ENCODE results near the gene XRCC6.
A peak's percentile ranks its signal among the peaks of the same experiment; 100 is the strongest.

The XRCC6 gene

DNA sequence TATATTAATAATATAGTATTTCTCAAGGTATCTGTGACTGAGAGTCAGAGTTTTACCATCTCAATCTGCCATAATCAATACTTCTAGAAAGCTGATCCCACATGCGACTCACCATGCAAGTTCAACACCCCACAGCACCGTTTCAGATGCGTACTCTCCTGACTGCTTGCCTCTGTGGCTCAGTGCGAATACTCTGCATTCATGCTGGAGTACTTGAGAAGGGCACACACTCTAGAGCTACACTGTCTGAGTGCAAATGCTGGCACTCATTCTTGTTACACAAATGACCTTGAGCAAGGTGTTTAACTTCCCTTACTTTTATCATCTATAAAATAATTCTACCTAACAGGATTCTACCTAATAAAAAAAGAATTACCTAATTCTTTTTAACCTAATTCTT lies 55.0 kb downstream of the XRCC6 start:
- TF ChIP-seq, protein P1, sequence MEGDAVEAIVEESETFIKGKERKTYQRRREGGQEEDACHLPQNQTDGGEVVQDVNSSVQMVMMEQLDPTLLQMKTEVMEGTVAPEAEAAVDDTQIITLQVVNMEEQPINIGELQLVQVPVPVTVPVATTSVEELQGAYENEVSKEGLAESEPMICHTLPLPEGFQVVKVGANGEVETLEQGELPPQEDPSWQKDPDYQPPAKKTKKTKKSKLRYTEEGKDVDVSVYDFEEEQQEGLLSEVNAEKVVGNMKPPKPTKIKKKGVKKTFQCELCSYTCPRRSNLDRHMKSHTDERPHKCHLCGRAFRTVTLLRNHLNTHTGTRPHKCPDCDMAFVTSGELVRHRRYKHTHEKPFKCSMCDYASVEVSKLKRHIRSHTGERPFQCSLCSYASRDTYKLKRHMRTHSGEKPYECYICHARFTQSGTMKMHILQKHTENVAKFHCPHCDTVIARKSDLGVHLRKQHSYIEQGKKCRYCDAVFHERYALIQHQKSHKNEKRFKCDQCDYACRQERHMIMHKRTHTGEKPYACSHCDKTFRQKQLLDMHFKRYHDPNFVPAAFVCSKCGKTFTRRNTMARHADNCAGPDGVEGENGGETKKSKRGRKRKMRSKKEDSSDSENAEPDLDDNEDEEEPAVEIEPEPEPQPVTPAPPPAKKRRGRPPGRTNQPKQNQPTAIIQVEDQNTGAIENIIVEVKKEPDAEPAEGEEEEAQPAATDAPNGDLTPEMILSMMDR (IDR thresholded peaks at IDR 0.05; ENCODE audit: insufficient read depth, low read length, poor library complexity, severe bottlenecking) = no peak
- Histone ChIP-seq H3K27me3 (replicated peaks; ENCODE audit: control insufficient read depth, insufficient read depth, low read length) (no peaks in the 10 kb centered on the region), H3K4me3 (replicated peaks; ENCODE audit: low read depth, low read length) (no peak overlapping the region), H3K36me3 (ENCODE audit: control insufficient read depth, insufficient read depth, low read length) (peaks cover 24% of the 10 kb centered on the region)
- DNase-seq (ENCODE audit: extremely low read depth, insufficient read length) = no peak

DNA sequence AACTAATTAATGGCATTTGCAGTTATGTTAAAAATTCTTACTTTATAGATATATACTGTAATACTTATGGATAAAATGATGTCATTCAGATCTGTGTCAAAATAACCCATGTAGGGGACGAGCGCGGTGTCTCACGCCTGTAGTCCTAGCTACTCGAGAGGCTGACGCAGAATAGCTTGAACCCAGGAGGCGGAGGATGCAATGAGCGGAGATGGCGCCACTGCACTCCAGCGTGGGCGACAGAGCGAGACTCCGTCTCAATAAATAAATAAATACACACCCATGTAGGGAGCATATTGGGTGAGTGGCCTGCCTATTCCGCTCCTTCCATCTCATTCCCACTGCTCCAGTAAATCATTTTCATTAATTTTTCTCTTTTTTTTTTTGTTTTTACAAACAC lies 60.5 kb downstream of the XRCC6 start:
- H3K4me3 ChIP-seq (replicated peaks; ENCODE audit: low read depth, low read length) = peak overlapping the region; percentile 85
- no peaks in the 10 kb centered on the region for H3K27me3 ChIP-seq (replicated peaks; ENCODE audit: control insufficient read depth, insufficient read depth, low read length)
- TF ChIP-seq, protein P1 (IDR thresholded peaks at IDR 0.05; ENCODE audit: insufficient read depth, low read length, poor library complexity, severe bottlenecking) = no peak
- H3K36me3 ChIP-seq (ENCODE audit: control insufficient read depth, insufficient read depth, low read length) = peaks cover 11% of the 10 kb centered on the region
- no peak for DNase-seq (ENCODE audit: extremely low read depth, insufficient read length)

DNA sequence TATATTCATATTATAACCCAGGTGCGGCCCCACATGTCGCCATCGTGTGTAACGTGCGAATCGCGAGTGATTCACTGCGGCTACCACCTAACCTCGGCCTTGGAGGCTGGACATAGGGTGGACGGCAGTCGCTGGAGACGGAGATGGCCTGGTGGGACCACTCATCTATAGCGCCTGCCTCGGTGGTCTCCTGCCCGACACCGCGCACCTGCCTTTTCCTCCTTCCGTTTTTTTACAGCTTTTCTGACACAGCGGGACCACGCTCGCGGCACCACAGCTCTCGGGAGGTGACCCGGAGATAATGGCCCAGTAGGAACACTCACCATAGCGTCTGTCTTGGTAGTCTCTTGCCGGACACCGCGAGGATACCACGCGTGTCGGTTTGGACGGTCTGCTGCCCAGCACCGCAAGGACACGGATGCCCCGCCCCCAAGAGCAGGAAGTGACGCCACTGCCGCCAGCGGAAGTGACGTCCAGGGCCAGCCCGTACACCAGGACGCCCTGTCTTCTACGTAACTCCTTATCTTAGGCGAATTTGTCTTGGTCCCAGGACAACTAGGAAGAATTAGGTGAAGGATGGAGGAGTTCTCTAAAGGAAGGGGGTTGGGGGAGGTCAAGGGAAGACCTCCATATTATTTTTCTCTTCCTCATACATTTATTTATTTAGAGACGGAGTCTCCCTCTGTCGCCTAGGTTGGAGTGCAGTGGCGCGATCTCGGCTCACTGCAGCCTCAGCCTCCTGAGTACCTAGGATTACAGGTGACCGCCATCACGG lies 61.1 kb downstream of the XRCC6 start:
- Histone ChIP-seq H3K36me3 (ENCODE audit: control insufficient read depth, insufficient read depth, low read length) (peaks cover 11% of the 10 kb centered on the region), H3K27me3 (replicated peaks; ENCODE audit: control insufficient read depth, insufficient read depth, low read length) (no peaks in the 10 kb centered on the region), H3K4me3 (replicated peaks; ENCODE audit: low read depth, low read length) (peak overlapping the region; percentile 85)
- TF ChIP-seq, protein P1 (IDR thresholded peaks at IDR 0.05; ENCODE audit: insufficient read depth, low read length, poor library complexity, severe bottlenecking) = no peak
- peak; percentile 89 for DNase-seq (ENCODE audit: extremely low read depth, insufficient read length)

DNA sequence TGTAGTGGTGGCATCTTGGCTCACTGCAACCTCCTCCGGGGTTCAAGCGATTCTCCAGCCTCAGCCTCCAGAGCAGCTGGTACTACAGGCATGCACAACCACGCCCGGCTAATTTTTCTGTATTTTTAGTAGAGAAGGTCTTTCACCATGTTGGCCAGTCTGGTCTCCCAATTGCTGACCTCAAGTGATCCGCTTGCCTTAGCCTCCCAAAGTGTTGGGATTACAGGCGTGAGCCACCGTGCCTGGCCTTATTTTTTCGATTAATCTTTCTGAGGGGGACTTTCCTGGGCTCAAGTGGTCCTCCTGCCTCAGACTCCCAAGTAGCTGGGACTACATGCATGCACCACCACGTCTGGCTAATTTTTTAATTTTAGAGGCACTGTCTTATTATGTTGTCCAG lies 62.0 kb downstream of the XRCC6 start:
- DNase-seq (ENCODE audit: extremely low read depth, insufficient read length) = no peak
- peaks cover 9% of the 10 kb centered on the region for H3K36me3 ChIP-seq (ENCODE audit: control insufficient read depth, insufficient read depth, low read length)
- TF ChIP-seq, protein P1 (IDR thresholded peaks at IDR 0.05; ENCODE audit: insufficient read depth, low read length, poor library complexity, severe bottlenecking) = no peak
- peak overlapping the region; percentile 85 for H3K4me3 ChIP-seq (replicated peaks; ENCODE audit: low read depth, low read length)
- no peaks in the 10 kb centered on the region for H3K27me3 ChIP-seq (replicated peaks; ENCODE audit: control insufficient read depth, insufficient read depth, low read length)

DNA sequence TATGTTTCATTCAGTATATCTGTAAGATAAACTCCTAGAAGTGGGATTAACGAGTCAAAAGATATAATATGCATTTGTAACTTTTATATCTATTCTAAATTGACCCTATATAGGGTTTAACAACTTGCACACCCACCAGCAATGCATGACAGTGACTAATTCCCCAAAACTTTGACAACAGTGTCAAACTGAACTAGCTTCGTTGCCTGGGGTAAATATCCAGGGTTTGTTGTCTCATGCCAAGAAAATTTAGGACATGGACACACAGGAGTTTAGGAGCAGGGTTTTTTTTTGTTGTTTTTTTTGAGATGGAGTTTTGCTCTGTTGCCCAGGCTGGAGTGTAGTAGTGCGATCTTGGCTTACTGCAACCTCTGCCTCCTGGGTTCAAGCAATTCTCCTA lies 62.5 kb downstream of the XRCC6 start:
- no peak overlapping the region for H3K4me3 ChIP-seq (replicated peaks; ENCODE audit: low read depth, low read length)
- TF ChIP-seq, protein P1 (IDR thresholded peaks at IDR 0.05; ENCODE audit: insufficient read depth, low read length, poor library complexity, severe bottlenecking) = no peak
- H3K36me3 ChIP-seq (ENCODE audit: control insufficient read depth, insufficient read depth, low read length) = peaks cover 4% of the 10 kb centered on the region
- no peak for DNase-seq (ENCODE audit: extremely low read depth, insufficient read length)
- H3K27me3 ChIP-seq (replicated peaks; ENCODE audit: control insufficient read depth, insufficient read depth, low read length) = no peaks in the 10 kb centered on the region
